Mammary epithelial cell (primary cell): ENCODE data around the gene TESK2.

Experiments used
- EZH2 ChIP-seq: IDR thresholded peaks from 2 replicates; pipeline ENCODE4 v1.6.1; 2012; ENCODE audit warnings: low read length, inconsistent platforms, borderline replicate concordance
- TF ChIP-seq, protein P1 (sequence below), 2 donors: IDR thresholded peaks in 1 of 2; conservative IDR thresholded peaks in 1 of 2; 2 replicates each; pipeline ENCODE4 v1.5.1; 2011 to 2012; ENCODE audit warnings: inconsistent platforms in 2 of 2, low read length in 2 of 2, mild to moderate bottlenecking in 2 of 2, control low read depth in 1 of 2, low read depth in 1 of 2; ENCODE audit not compliant: insufficient read depth in 1 of 2; ENCODE audit errors: extremely low read depth in 1 of 2

DNA sequence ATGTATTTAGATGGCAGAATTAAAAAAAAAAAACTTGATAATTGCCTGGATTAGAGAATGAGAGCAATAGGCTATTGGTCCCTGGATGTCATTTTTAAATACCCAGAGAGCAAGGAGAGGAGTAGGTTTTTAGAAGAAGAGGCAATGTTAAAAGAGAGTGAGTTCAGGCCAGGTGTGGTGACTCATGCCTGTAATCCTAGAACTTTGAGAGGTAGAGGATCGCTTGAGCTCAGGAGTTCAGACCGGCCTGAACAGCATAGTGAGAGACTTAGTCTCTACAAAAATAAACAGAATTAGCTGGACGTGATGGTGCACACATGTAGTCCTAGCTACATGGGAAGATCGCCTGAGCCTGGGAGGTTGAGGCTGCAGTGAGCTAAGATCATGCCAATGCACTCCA is 134.8 kb downstream of the TESK2 start:
- TF ChIP-seq, protein P1, sequence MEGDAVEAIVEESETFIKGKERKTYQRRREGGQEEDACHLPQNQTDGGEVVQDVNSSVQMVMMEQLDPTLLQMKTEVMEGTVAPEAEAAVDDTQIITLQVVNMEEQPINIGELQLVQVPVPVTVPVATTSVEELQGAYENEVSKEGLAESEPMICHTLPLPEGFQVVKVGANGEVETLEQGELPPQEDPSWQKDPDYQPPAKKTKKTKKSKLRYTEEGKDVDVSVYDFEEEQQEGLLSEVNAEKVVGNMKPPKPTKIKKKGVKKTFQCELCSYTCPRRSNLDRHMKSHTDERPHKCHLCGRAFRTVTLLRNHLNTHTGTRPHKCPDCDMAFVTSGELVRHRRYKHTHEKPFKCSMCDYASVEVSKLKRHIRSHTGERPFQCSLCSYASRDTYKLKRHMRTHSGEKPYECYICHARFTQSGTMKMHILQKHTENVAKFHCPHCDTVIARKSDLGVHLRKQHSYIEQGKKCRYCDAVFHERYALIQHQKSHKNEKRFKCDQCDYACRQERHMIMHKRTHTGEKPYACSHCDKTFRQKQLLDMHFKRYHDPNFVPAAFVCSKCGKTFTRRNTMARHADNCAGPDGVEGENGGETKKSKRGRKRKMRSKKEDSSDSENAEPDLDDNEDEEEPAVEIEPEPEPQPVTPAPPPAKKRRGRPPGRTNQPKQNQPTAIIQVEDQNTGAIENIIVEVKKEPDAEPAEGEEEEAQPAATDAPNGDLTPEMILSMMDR (conservative IDR thresholded peaks at IDR 0.05 in 1 of 2, IDR thresholded peaks at IDR 0.05 in 1 of 2; ENCODE audit: extremely low read depth in 1 of 2, insufficient read depth in 1 of 2, low read depth in 1 of 2, low read length in 2 of 2) = no peak
- no peak for TF ChIP-seq EZH2
